Left lung (tissue), 14 donors: ENCODE results near the gene LRRN4CL. TPM values are rescaled to one million over a fixed set of nuclear protein-coding genes. Genes with fewer than 3 reads are reported as not detected.
"Not testable (repeated sequence)": the region's sequence is repeated elsewhere in the genome, so short reads cannot be mapped to it uniquely, and the experiment has no call there.

Experiments used
- ATAC-seq: fragments of 200-7000 bp; cut with Tn5 transposase; one replicate; pipeline ENCODE4 v1.9.1; 2020; ENCODE audit warnings: moderate library complexity
- DNase-seq, 4 donors: peaks; one replicate each; pipeline ENCODE4 v3.0.0-alpha.2; 2013 to 2020
- H3K27ac ChIP-seq, 2 donors: fragments of 200-600 bp; sonication (generic) in 1 of 2; one replicate each; pipeline versions ENCODE4 v1.5.0 to v1.8.0; 2020 to 2021
- H3K27me3 ChIP-seq, 2 donors: fragments of 200-600 bp; sonication (generic) in 1 of 2; one replicate each; pipeline versions ENCODE4 v1.5.0 to v1.8.0; 2020 to 2021
- H3K36me3 ChIP-seq, 2 donors: fragments of 200-600 bp; sonication (generic) in 1 of 2; one replicate each; pipeline versions ENCODE4 v1.5.0 to v1.8.0; 2020 to 2021
- H3K4me1 ChIP-seq, 2 donors: fragments of 200-600 bp; one replicate each; pipeline ENCODE4 v1.8.0; 2021
- H3K4me3 ChIP-seq, 2 donors: fragments of 200-600 bp; sonication (generic) in 1 of 2; one replicate each; pipeline versions ENCODE4 v1.5.0 to v1.8.0; 2020 to 2021; ENCODE audit warnings: mild to moderate bottlenecking in 1 of 2
- H3K9me3 ChIP-seq, 2 donors: fragments of 200-600 bp; sonication (generic) in 1 of 2; one replicate each; pipeline versions ENCODE4 v1.5.0 to v1.8.0; 2020 to 2021
- CTCF ChIP-seq, 2 donors: fragments of 200-600 bp; sonication (generic) in 1 of 2; IDR thresholded peaks; one replicate each; pipeline versions ENCODE4 v1.5.0 to v1.8.0; 2021; ENCODE audit warnings: antibody characterized with exemption in 2 of 2
- intact Hi-C, 2 donors: fragments of 100-400 bp; cut with DNase I; formaldehyde crosslinking; loops; one replicate each; pipeline versions ENCODE4 v1.11.2 to v1.14.2; 2022
- long read RNA-seq, 12 donors: library from polyadenylated mRNA in 2 of 12; unstranded in 2 of 12; transcript quantifications; one replicate each; pipeline ENCODE4 v2.0.0 and lab custom pipeline, GENCODE V29; 2019 to 2026
- polyA plus RNA-seq, 6 donors: library from polyadenylated mRNA; unstranded; fragments of 120-200 nt; gene quantifications; one replicate each; pipeline ENCODE4 v1.2.1, GENCODE V29; 2013; ENCODE audit not compliant: insufficient read length in 6 of 6
- total RNA-seq, 2 donors: library from RNA; stranded (reverse); fragmentation: NEBNext Ultra II Directional; extraction: Animal tissue kit (Norgen Biotek cat#: 25700); gene quantifications; one replicate each; pipeline ENCODE4 v1.2.1, GENCODE V29; 2021
- donor health status: DM: no; HTN: yes; CAD: no.
- donor health status: DM: no; HTN: no; CAD: no.

LRRN4CL gene
- total RNA-seq (1 to 10 TPM in 1 of 2 donors, under 1 TPM in 1; 0.32 to 2.0 TPM), polyA plus RNA-seq (1 to 10 TPM in 1 of 6 donors, under 1 TPM in 5; 0.32 to 1.2 (median 0.69) TPM)
- long read RNA-seq, donor 1, partial matches to known transcripts, result 0 of 1 reads
- long read RNA-seq, donor 1, other reads (novel, unspliced or antisense), result 0 of 1 reads
- long read RNA-seq, donor 2, result 0 reads
- long read RNA-seq, donor 3, result 0 reads
- long read RNA-seq, donor 4, partial matches to known transcripts, result 0 of 1 reads
- long read RNA-seq, donor 4, other reads (novel, unspliced or antisense), result 0 of 1 reads
- long read RNA-seq, donor 5, result 0 reads
- long read RNA-seq, donor 6, result 0 reads
- long read RNA-seq, donor 7, result 0 reads
- long read RNA-seq, donor 8, result 0 reads
- long read RNA-seq, donor 9, result 0 reads
- long read RNA-seq, donor 10, partial matches to known transcripts, result 0 of 4 reads
- long read RNA-seq, donor 10, other reads (novel, unspliced or antisense), result 1 of 4 reads
- long read RNA-seq, donor 11, partial matches to known transcripts, result 0 of 1 reads
- long read RNA-seq, donor 11, other reads (novel, unspliced or antisense), result 0 of 1 reads
- long read RNA-seq, donor 12, result 0 reads

GRCh38 chr11:62689421-62690183, at the start of gene LRRN4CL:
Gene LRRN4CL, minus strand, starts transcription at chr11:62689530. Its CDS starts 1,022 bp downstream, at chr11:62688508.
- TF ChIP-seq CTCF (IDR thresholded peaks at IDR 0.05), result no peak
- peaks cover 9 to 28% of the 10 kb centered on the region in 2 donors for H3K27me3 ChIP-seq
- peaks cover 0 to 44% of the 10 kb centered on the region in 2 donors for H3K36me3 ChIP-seq
- ATAC-seq (peak; percentile 51), DNase-seq (no peak)
- H3K27ac ChIP-seq, result no peak within 1 kb of the TSS
- no peaks in the 10 kb centered on the region for H3K9me3 ChIP-seq
- intact Hi-C loops, result loop anchor here in 1 of 2 donors (5.0 kb wide), 1 partner anchor 307 kb away; no protein-coding TSS in a partner anchor
- H3K4me1 ChIP-seq, result peaks cover 0 to 7% of the 10 kb centered on the region in 2 donors
- no peak within 1 kb of the TSS for H3K4me3 ChIP-seq

- ATAC-seq, result no peak
- intact Hi-C loops, result no loop called here
- peaks cover 0 to 93% of the 10 kb centered on the region in 2 donors for H3K36me3 ChIP-seq
- H3K27me3 ChIP-seq, result no peaks in the 10 kb centered on the region
- no peak for DNase-seq
- no peak overlapping the region for H3K27ac ChIP-seq
- no peak overlapping the region for H3K4me3 ChIP-seq
- H3K9me3 ChIP-seq, result no peaks in the 10 kb centered on the region
- no peak for TF ChIP-seq CTCF (IDR thresholded peaks at IDR 0.05)
- peaks cover 0 to 8% of the 10 kb centered on the region in 2 donors for H3K4me1 ChIP-seq
These were observed 47.9 kb upstream of the LRRN4CL start for GRCh38 chr11:62737196-62737595.

- ATAC-seq, result no peak
- Histone ChIP-seq H3K9me3 (no peaks in the 10 kb centered on the region), H3K4me1 (peaks cover 13 to 36% of the 10 kb centered on the region in 2 donors), H3K36me3 (peaks cover 0 to 63% of the 10 kb centered on the region in 2 donors), H3K4me3 (no peak overlapping the region), H3K27me3 (no peaks in the 10 kb centered on the region), H3K27ac (no peak overlapping the region)
- no peak for DNase-seq
- no peak for TF ChIP-seq CTCF (IDR thresholded peaks at IDR 0.05)
- intact Hi-C loops, result no loop called here
These were observed 43.5 kb upstream of the LRRN4CL start for GRCh38 chr11:62732830-62733229.

- Histone ChIP-seq H3K4me1 (peaks cover 17 to 44% of the 10 kb centered on the region in 2 donors), H3K4me3 (peak overlapping the region in 1 of 2 donors; percentile 95), H3K36me3 (peaks cover 0 to 35% of the 10 kb centered on the region in 2 donors), H3K27ac (peak overlapping the region in 1 of 2 donors; percentile 94)
- DNase-seq, ATAC-seq, intact Hi-C loops, H3K27me3 ChIP-seq, H3K9me3 ChIP-seq: not testable (repeated sequence)
These were observed 40.7 kb upstream of the LRRN4CL start for GRCh38 chr11:62730076-62730475.

GRCh38 chr11:62728171-62728988, 39.0 kb upstream of the LRRN4CL start, which contains the start of gene TTC9C:
Gene TTC9C, plus strand, starts transcription at chr11:62728486. Its CDS starts 363 bp downstream, at chr11:62728849.
- no peaks in the 10 kb centered on the region for H3K27me3 ChIP-seq
- TF ChIP-seq CTCF (IDR thresholded peaks at IDR 0.05), result no peak
- no peaks in the 10 kb centered on the region for H3K9me3 ChIP-seq
- DNase-seq (peak; percentile 83 to 91 (median 88)), ATAC-seq (peak; percentile 80)
- H3K4me1 ChIP-seq, result peaks cover 28 to 61% of the 10 kb centered on the region in 2 donors
- peaks cover 0 to 26% of the 10 kb centered on the region in 2 donors for H3K36me3 ChIP-seq
- peak within 1 kb of the TSS; percentile 95 to 96 for H3K4me3 ChIP-seq
- peak within 1 kb of the TSS; percentile 94 to 98 for H3K27ac ChIP-seq
- intact Hi-C loops, result no loop called here
